MM.1S (cell line): Measurements from ENCODE around the gene GOLT1A.

ENCODE experiments used
- DNase-seq: peaks from one replicate; pipeline ENCODE4 v3.0.0-alpha.2; 2015
- H2AFZ ChIP-seq: fragments of 300-600 bp; sonication (generic); 2 replicates; pipeline ENCODE4 v1.6.0; 2016; ENCODE audit warnings: antibody characterized with exemption, low read length
- H3F3A ChIP-seq: fragments of 300-600 bp; sonication (generic); 2 replicates; pipeline ENCODE4 v1.6.1; 2016; ENCODE audit warnings: mild to moderate bottlenecking, antibody characterized with exemption, low read length, moderate library complexity, mixed read lengths; ENCODE audit not compliant: insufficient read depth
- H3K27ac ChIP-seq: fragments of 300-600 bp; sonication (generic); 2 replicates; pipeline ENCODE4 v1.5.1; 2016; ENCODE audit warnings: mild to moderate bottlenecking, low read length
- H3K27me3 ChIP-seq: fragments of 300-600 bp; sonication (generic); replicated peaks from 2 replicates; pipeline ENCODE4 v1.6.0; 2016; ENCODE audit warnings: low read length; ENCODE audit not compliant: insufficient read depth
- H3K36me3 ChIP-seq: fragments of 300-600 bp; sonication (generic); replicated peaks from 2 replicates; pipeline ENCODE4 v1.6.1; 2016; ENCODE audit warnings: mild to moderate bottlenecking, low read length, mixed read lengths; ENCODE audit not compliant: insufficient read depth
- H3K4me1 ChIP-seq: fragments of 300-600 bp; sonication (generic); 2 replicates; pipeline ENCODE4 v1.6.1; 2016; ENCODE audit warnings: low read length, mixed read lengths
- H3K4me2 ChIP-seq: fragments of 300-600 bp; sonication (generic); 2 replicates; pipeline ENCODE4 v1.6.0; 2016; ENCODE audit warnings: low read depth, low read length
- H3K4me3 ChIP-seq: fragments of 300-600 bp; sonication (generic); 2 replicates; pipeline ENCODE4 v1.5.1; 2016; ENCODE audit warnings: low read length, mixed read lengths
- H3K79me2 ChIP-seq: fragments of 300-600 bp; sonication (generic); 2 replicates; pipeline ENCODE4 v1.6.1; 2016; ENCODE audit warnings: mixed run types, low read length, mixed read lengths
- H3K9ac ChIP-seq: fragments of 300-600 bp; sonication (generic); 2 replicates; pipeline ENCODE4 v1.6.1; 2016; ENCODE audit warnings: low read length, mixed read lengths
- H3K9me2 ChIP-seq: fragments of 300-600 bp; sonication (generic); replicated peaks from 2 replicates; pipeline ENCODE4 v1.6.1; 2016; ENCODE audit warnings: mild to moderate bottlenecking, low read length, mixed read lengths; ENCODE audit not compliant: insufficient read depth
- H3K9me3 ChIP-seq: fragments of 300-600 bp; sonication (generic); replicated peaks from 2 replicates; pipeline ENCODE4 v1.6.1; 2016; ENCODE audit warnings: mild to moderate bottlenecking, low read length, mixed read lengths; ENCODE audit not compliant: insufficient read depth
- H4K20me1 ChIP-seq: fragments of 300-600 bp; sonication (generic); 2 replicates; pipeline ENCODE4 v1.6.1; 2016; ENCODE audit warnings: mild to moderate bottlenecking, low read length, moderate library complexity, mixed read lengths; ENCODE audit not compliant: insufficient read depth
- EZH2 ChIP-seq: fragments of 300-600 bp; sonication (generic); optimal IDR thresholded peaks from 2 replicates; pipeline ENCODE3; 2017; ENCODE audit warnings: low read depth, mild to moderate bottlenecking, antibody characterized with exemption, low read length, mixed read lengths
- EZH2phosphoT487 ChIP-seq: fragments of 300-600 bp; sonication (generic); IDR thresholded peaks from 2 replicates; pipeline ENCODE4 v1.6.1; 2018; ENCODE audit warnings: antibody characterized with exemption, low read length
- TF ChIP-seq, protein P1 (sequence below): fragments of 300-600 bp; sonication (generic); IDR thresholded peaks from 2 replicates; pipeline ENCODE4 v1.5.1; 2016; ENCODE audit warnings: antibody characterized with exemption, low read length, mixed read lengths

GOLT1A gene

DNA sequence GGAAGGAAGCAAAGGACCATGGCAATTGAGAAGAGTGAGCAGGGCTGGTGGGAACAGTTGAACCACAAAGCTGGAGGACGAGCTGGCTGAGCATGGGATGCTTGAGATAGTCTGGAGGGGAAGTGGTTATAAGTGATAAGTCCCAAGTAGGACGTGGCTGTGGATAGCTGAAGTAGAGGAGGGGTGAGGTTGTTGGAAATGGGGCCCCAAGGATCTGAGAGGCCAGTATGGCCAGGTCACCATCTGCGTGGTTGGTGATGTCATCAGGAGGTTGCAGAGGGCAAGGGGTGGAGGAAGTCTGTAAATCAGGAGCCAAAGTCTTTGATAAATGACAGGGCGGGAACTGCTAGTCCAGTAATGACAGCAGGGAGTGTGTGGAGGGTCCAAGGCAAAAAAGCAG is 36.7 kb downstream of the GOLT1A start:
- no peak overlapping the region for H3K4me2 ChIP-seq
- DNase-seq: no peak

GRCh38 chr1:204176049-204176448 is 37.7 kb downstream of the GOLT1A start:
- Histone ChIP-seq H3K79me2 (no peaks in the 10 kb centered on the region), H3F3A (no peaks in the 10 kb centered on the region), H3K27me3 (peaks cover 8% of the 10 kb centered on the region; the same call in 1 of the 2 replicates), H3K9me2 (no peaks in the 10 kb centered on the region), H3K9ac (no peak overlapping the region), H3K27ac (no peak overlapping the region), H3K36me3 (no peaks in the 10 kb centered on the region), H4K20me1 (no peaks in the 10 kb centered on the region), H2AFZ (no peak overlapping the region), H3K9me3 (no peaks in the 10 kb centered on the region), H3K4me1 (no peaks in the 10 kb centered on the region), H3K4me2 (no peak overlapping the region), H3K4me3 (no peak overlapping the region)
- TF ChIP-seq, protein P1, sequence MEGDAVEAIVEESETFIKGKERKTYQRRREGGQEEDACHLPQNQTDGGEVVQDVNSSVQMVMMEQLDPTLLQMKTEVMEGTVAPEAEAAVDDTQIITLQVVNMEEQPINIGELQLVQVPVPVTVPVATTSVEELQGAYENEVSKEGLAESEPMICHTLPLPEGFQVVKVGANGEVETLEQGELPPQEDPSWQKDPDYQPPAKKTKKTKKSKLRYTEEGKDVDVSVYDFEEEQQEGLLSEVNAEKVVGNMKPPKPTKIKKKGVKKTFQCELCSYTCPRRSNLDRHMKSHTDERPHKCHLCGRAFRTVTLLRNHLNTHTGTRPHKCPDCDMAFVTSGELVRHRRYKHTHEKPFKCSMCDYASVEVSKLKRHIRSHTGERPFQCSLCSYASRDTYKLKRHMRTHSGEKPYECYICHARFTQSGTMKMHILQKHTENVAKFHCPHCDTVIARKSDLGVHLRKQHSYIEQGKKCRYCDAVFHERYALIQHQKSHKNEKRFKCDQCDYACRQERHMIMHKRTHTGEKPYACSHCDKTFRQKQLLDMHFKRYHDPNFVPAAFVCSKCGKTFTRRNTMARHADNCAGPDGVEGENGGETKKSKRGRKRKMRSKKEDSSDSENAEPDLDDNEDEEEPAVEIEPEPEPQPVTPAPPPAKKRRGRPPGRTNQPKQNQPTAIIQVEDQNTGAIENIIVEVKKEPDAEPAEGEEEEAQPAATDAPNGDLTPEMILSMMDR: no peak
- TF ChIP-seq EZH2phosphoT487 (no peak), EZH2 (no peak)
- DNase-seq: no peak

More for the DNA sequence above, 36.7 kb downstream of the GOLT1A start:
- no peaks in the 10 kb centered on the region for H3F3A ChIP-seq
- no peak overlapping the region for H2AFZ ChIP-seq
- H3K9me2 ChIP-seq: no peaks in the 10 kb centered on the region
- no peak overlapping the region for H3K27ac ChIP-seq
- no peaks in the 10 kb centered on the region for H3K9me3 ChIP-seq
- H3K79me2 ChIP-seq: no peaks in the 10 kb centered on the region
- no peaks in the 10 kb centered on the region for H3K4me1 ChIP-seq
- TF ChIP-seq EZH2phosphoT487: no peak
- no peak for TF ChIP-seq EZH2
- no peaks in the 10 kb centered on the region for H4K20me1 ChIP-seq
- no peak overlapping the region for H3K4me3 ChIP-seq
- no peak overlapping the region for H3K9ac ChIP-seq
- H3K36me3 ChIP-seq: no peaks in the 10 kb centered on the region
- peaks cover 8% of the 10 kb centered on the region; the same call in 1 of the 2 replicates for H3K27me3 ChIP-seq

DNA sequence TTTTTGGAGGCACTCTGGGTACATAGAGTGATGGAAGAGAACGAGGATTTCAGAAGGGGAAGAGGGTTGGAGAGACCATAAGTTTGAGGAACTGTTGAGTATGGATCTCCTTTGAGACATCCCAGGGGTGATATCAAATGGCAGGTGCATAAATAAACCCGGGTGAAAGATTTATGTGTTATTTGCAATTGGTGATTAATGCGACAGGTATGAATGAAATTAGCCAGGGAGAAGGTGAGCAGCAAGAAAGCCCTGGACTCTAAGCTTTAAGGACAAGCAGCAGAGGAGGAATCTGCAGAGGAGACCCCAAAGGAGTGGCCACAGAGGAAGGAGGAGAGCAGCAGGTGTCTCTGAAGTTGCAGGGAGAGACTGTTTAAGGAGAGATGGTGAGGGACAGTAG is 38.8 kb downstream of the GOLT1A start:
- no peaks in the 10 kb centered on the region for H3K4me1 ChIP-seq
- H2AFZ ChIP-seq: no peak overlapping the region
- no peak overlapping the region for H3K27ac ChIP-seq
- no peak for DNase-seq
- H3K9me2 ChIP-seq: no peaks in the 10 kb centered on the region
- TF ChIP-seq, protein P1: no peak
- no peak for TF ChIP-seq EZH2phosphoT487
- no peak for TF ChIP-seq EZH2
- peaks cover 8% of the 10 kb centered on the region; the same call in 1 of the 2 replicates for H3K27me3 ChIP-seq
- H3K4me3 ChIP-seq: no peak overlapping the region
- no peaks in the 10 kb centered on the region for H4K20me1 ChIP-seq
- H3F3A ChIP-seq: no peaks in the 10 kb centered on the region
- H3K36me3 ChIP-seq: no peaks in the 10 kb centered on the region
- no peak overlapping the region for H3K4me2 ChIP-seq
- H3K9ac ChIP-seq: no peak overlapping the region
- H3K9me3 ChIP-seq: no peaks in the 10 kb centered on the region
- H3K79me2 ChIP-seq: no peaks in the 10 kb centered on the region

DNA sequence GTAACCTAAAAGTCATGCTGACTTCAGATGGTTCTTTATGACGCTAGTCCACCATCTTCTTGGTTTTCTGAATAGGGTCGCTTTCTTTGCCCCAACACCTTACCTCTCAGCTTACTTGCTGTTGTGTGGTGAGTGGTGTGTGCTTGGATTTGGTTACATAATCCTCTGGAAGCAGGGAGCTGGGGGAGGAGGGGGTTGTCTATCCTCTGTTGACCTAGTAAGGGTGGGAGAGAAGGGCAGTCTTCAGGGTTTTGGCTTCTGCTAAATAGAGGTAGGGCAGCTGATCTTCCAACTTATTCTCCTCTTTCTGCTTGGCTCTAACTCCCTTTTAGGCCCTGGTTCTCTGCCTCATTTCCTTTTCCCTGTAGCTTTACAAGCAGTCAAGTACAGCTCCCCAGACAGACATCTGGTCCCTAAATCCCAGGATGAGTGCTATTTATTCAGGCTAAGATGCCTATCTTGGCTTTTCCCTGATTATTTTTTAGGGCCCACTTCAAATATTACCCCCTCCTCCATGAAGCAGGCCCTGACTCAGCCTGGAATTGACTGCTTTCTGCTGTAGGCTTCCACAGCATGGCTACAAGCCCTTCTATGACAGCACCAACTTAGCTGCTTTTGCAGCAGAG is 41.3 kb downstream of the GOLT1A start:
- no peak overlapping the region for H3K9ac ChIP-seq
- no peaks in the 10 kb centered on the region for H4K20me1 ChIP-seq
- no peak overlapping the region for H2AFZ ChIP-seq
- no peak overlapping the region for H3K4me3 ChIP-seq
- H3K36me3 ChIP-seq: no peaks in the 10 kb centered on the region
- no peaks in the 10 kb centered on the region for H3K4me1 ChIP-seq
- no peak for DNase-seq
- no peaks in the 10 kb centered on the region for H3K79me2 ChIP-seq
- no peaks in the 10 kb centered on the region for H3K9me2 ChIP-seq
- peaks cover 6% of the 10 kb centered on the region; the same call in 1 of the 2 replicates for H3K27me3 ChIP-seq
- H3F3A ChIP-seq: no peaks in the 10 kb centered on the region
- no peak overlapping the region for H3K4me2 ChIP-seq
- TF ChIP-seq, protein P1: no peak
- no peak for TF ChIP-seq EZH2
- TF ChIP-seq EZH2phosphoT487: no peak
- no peak overlapping the region for H3K27ac ChIP-seq
- H3K9me3 ChIP-seq: no peaks in the 10 kb centered on the region
